OCI-LY7 (cell line): ENCODE results near the gene GNG14. TPM values are rescaled to one million over a fixed set of nuclear protein-coding genes. Genes with fewer than 3 reads are reported as not detected.

Source experiments
- BruUV-seq: library from RNA; stranded (reverse); fragments of 400-500 nt; replicated peaks from 2 replicates; lab custom pipeline; 2021; lab: Mats Ljungman, UMichigan
- CTCF ChIA-PET: fragments of 300-600 bp; sonication (Branson Sonifier 250); formaldehyde crosslinking; loops from one replicate; lab custom pipeline; 2022; ENCODE audit warnings: antibody characterized with exemption; ENCODE audit not compliant: unreplicated experiment; lab: Charles Lee
- POLR2A ChIA-PET: fragments of 300-600 bp; sonication (Branson Sonifier 250); formaldehyde crosslinking; loops from one replicate; lab custom pipeline; 2022; ENCODE audit warnings: antibody characterized with exemption; lab: Charles Lee
- DNase-seq: peaks from one replicate; pipeline ENCODE4 v3.0.0-alpha.2; 2015; ENCODE audit warnings: low spot score
- H2AFZ ChIP-seq: fragments of 200-600 bp; sonication (generic), shearing (Covaris generic); 2 replicates; pipeline ENCODE4 v1.6.1; 2014; ENCODE audit warnings: mild to moderate bottlenecking, antibody characterized with exemption, low read length, moderate library complexity
- H3K27ac ChIP-seq: fragments of 200-600 bp; sonication (generic); 2 replicates; pipeline ENCODE4 v1.5.1; 2014; ENCODE audit warnings: mixed run types, low read depth, mild to moderate bottlenecking, moderate library complexity, low read length, inconsistent platforms; ENCODE audit not compliant: poor library complexity, severe bottlenecking
- H3K36me3 ChIP-seq: fragments of 200-600 bp; sonication (generic); 2 replicates; pipeline ENCODE4 v1.6.1; 2014; ENCODE audit warnings: mild to moderate bottlenecking, antibody characterized with exemption, low read length, moderate library complexity, mixed read lengths; ENCODE audit not compliant: insufficient read depth
- H3K4me1 ChIP-seq: fragments of 200-600 bp; sonication (generic); 2 replicates; pipeline ENCODE4 v1.5.1; 2014; ENCODE audit warnings: mild to moderate bottlenecking, low read length; ENCODE audit not compliant: insufficient read depth, poor library complexity, severe bottlenecking
- H3K4me2 ChIP-seq: fragments of 200-600 bp; sonication (generic); 2 replicates; pipeline ENCODE4 v1.6.1; 2014; ENCODE audit warnings: mild to moderate bottlenecking, low read length
- H3K4me3 ChIP-seq: fragments of 200-600 bp; sonication (generic); 2 replicates; pipeline ENCODE4 v1.5.1; 2014; ENCODE audit warnings: mild to moderate bottlenecking, low read depth, low read length; ENCODE audit not compliant: poor library complexity, severe bottlenecking
- H3K79me2 ChIP-seq: fragments of 200-600 bp; sonication (generic); 2 replicates; pipeline ENCODE4 v1.6.1; 2016; ENCODE audit warnings: low read depth, mild to moderate bottlenecking, low read length, moderate library complexity, mixed read lengths; ENCODE audit not compliant: insufficient read depth
- H3K9me2 ChIP-seq: fragments of 200-600 bp; sonication (generic); 2 replicates; pipeline ENCODE4 v1.6.1; 2016; ENCODE audit warnings: mild to moderate bottlenecking, low read length, mixed read lengths; ENCODE audit not compliant: insufficient read depth
- H3K9me3 ChIP-seq: fragments of 200-600 bp; sonication (generic); 2 replicates; pipeline ENCODE4 v1.6.1; 2014; ENCODE audit warnings: mild to moderate bottlenecking, mixed run types, low read length, mixed read lengths
- H4K20me1 ChIP-seq: fragments of 200-600 bp; sonication (generic); 2 replicates; pipeline ENCODE4 v1.6.1; 2014; ENCODE audit warnings: mild to moderate bottlenecking, antibody characterized with exemption, low read length, moderate library complexity, mixed read lengths; ENCODE audit not compliant: insufficient read depth
- CTCF ChIP-seq: fragments of 200-600 bp; sonication (generic); conservative IDR thresholded peaks from 2 replicates; pipeline ENCODE4 v1.5.1; 2014; ENCODE audit warnings: mild to moderate bottlenecking, antibody characterized with exemption, low read length, moderate library complexity, mixed read lengths
- EZH2phosphoT487 ChIP-seq: fragments of 200-600 bp; sonication (generic); IDR thresholded peaks from 2 replicates; pipeline ENCODE4 v1.6.1; 2018; ENCODE audit warnings: low read depth, borderline replicate concordance, mild to moderate bottlenecking, mixed run types, antibody characterized with exemption, low read length, moderate library complexity, mixed read lengths
- intact Hi-C: fragments of 100-400 bp; cut with micrococcal nuclease; formaldehyde crosslinking; loops from one replicate; pipeline ENCODE4 v1.10.0; 2022; ENCODE audit not compliant: unreplicated experiment
- total RNA-seq, 2 experiments: library from RNA; depleted of rRNA in 1 of 2; stranded (reverse); fragments of >200 nt in 1 of 2; shearing (Covaris generic) in 1 of 2; gene quantifications; 2 replicates each; pipeline ENCODE4 v1.2.3, GENCODE V29; 2014 to 2022

The GNG14 gene
- total RNA-seq, 2 experiments from 2014 or later: 0.93 TPM; not detected in 1

GRCh38 chr19:12722566-12723380, 35.0 kb downstream of the GNG14 start:
- TF ChIP-seq EZH2phosphoT487: no peak
- no peak for TF ChIP-seq CTCF
- CTCF ChIA-PET: interaction anchor here (1.1 to 1.8 kb wide), 2 partner anchors 11 to 13 kb away, joined by 4 to 14 read pairs; partner anchors contain the start of gene TRIR
- peaks cover 55% of the 10 kb centered on the region for H3K36me3 ChIP-seq
- DNase-seq: peak; percentile 100
- POLR2A ChIA-PET: interaction anchor here (0.6 to 3.6 kb wide), 7 partner anchors 10 to 157 kb away, joined by 3 to 32 read pairs (median 4); partner anchors contain the start of genes GET3, MAN2B1, TRIR and WDR83
- peaks cover 60% of the 10 kb centered on the region for H3K79me2 ChIP-seq
- TSS peak; percentile 99 for BruUV-seq
- peak overlapping the region; percentile 97 for H3K4me2 ChIP-seq
- intact Hi-C loops: loop anchor here (1.0 to 5.0 kb wide), 2 partner anchors 41 to 70 kb away; partner anchors contain the start of genes DHPS and JUNB
- H3K9me3 ChIP-seq: no peaks in the 10 kb centered on the region
- peak overlapping the region; percentile 74 for H3K27ac ChIP-seq
- H3K4me1 ChIP-seq: peaks cover 26% of the 10 kb centered on the region
- H2AFZ ChIP-seq: peak overlapping the region; percentile 31; the same call in 1 of the 2 replicates
- no peaks in the 10 kb centered on the region for H3K9me2 ChIP-seq
- H3K4me3 ChIP-seq: peak overlapping the region; percentile 82
- peaks cover 13% of the 10 kb centered on the region; the same call in 1 of the 2 replicates for H4K20me1 ChIP-seq

- intact Hi-C loops: loop anchor here (5.0 kb wide), 1 partner anchor 69 kb away; the partner anchor contains the start of gene JUNB
- Histone ChIP-seq H2AFZ (peak overlapping the region; percentile 31; the same call in 1 of the 2 replicates), H3K4me3 (peak overlapping the region; percentile 82), H4K20me1 (peaks cover 13% of the 10 kb centered on the region; the same call in 1 of the 2 replicates), H3K9me3 (no peaks in the 10 kb centered on the region), H3K27ac (peak overlapping the region; percentile 74), H3K79me2 (peaks cover 54% of the 10 kb centered on the region), H3K9me2 (no peaks in the 10 kb centered on the region), H3K4me1 (peaks cover 26% of the 10 kb centered on the region), H3K4me2 (peak overlapping the region; percentile 84), H3K36me3 (peaks cover 55% of the 10 kb centered on the region)
- ChIA-PET POLR2A (interaction anchor here (0.6 to 3.6 kb wide), 7 partner anchors 10 to 156 kb away, joined by 3 to 32 read pairs (median 4); partner anchors contain the start of genes GET3, MAN2B1, TRIR and WDR83), CTCF (interaction anchor here (1.8 kb wide), 1 partner anchor 10 kb away, joined by 14 read pairs; the partner anchor contains the start of gene TRIR)
- BruUV-seq: no TSS peak
- DNase-seq: peak; percentile 38
- no peak for TF ChIP-seq EZH2phosphoT487
- TF ChIP-seq CTCF: no peak
Observed at GRCh38 chr19:12723381-12723640, 35.5 kb downstream of the GNG14 start.
